Aorta (tissue), 5 donors: ENCODE results near the gene GFRAL. TPM values are rescaled to one million over a fixed set of nuclear protein-coding genes. Genes with fewer than 3 reads are reported as not detected.

Source experiments
- ATAC-seq: fragments of 200-7000 bp; cut with Tn5 transposase; one replicate; pipeline ENCODE4 v1.9.1; 2022; ENCODE audit warnings: moderate library complexity; ENCODE audit not compliant: low FRiP score
- DNase-seq, 2 donors: peaks; one replicate each; pipeline ENCODE4 v3.0.0-alpha.2; 2020
- H3K27ac ChIP-seq, 2 donors: one replicate each; pipeline ENCODE4 v1.5.1; 2013; ENCODE audit warnings: low read length in 2 of 2, mild to moderate bottlenecking in 2 of 2, moderate library complexity in 2 of 2, control low read depth in 1 of 2, inconsistent platforms in 1 of 2, low read depth in 1 of 2
- H3K27me3 ChIP-seq, 2 donors: one replicate each; pipeline ENCODE4 v1.6.1; 2013; ENCODE audit warnings: control low read depth in 1 of 2, low read length in 1 of 2, mild to moderate bottlenecking in 1 of 2, moderate library complexity in 1 of 2; ENCODE audit not compliant: insufficient read depth in 2 of 2, control insufficient read depth in 1 of 2
- H3K36me3 ChIP-seq, 2 donors: one replicate each; pipeline ENCODE4 v1.6.1; 2013; ENCODE audit warnings: control low read depth in 1 of 2, low read length in 1 of 2, mild to moderate bottlenecking in 1 of 2; ENCODE audit not compliant: insufficient read depth in 2 of 2, control insufficient read depth in 1 of 2
- H3K4me1 ChIP-seq, 2 donors: one replicate each; pipeline ENCODE4 v1.6.1; 2013; ENCODE audit warnings: low read length in 2 of 2, control low read depth in 1 of 2, mild to moderate bottlenecking in 1 of 2, moderate library complexity in 1 of 2; ENCODE audit not compliant: insufficient read depth in 2 of 2, control insufficient read depth in 1 of 2
- H3K4me3 ChIP-seq, 2 donors: one replicate each; pipeline ENCODE4 v1.5.1; 2013; ENCODE audit warnings: low read length in 2 of 2, control low read depth in 1 of 2, mild to moderate bottlenecking in 1 of 2
- H3K9me3 ChIP-seq: one replicate; pipeline ENCODE4 v1.6.1; 2013; ENCODE audit warnings: mild to moderate bottlenecking, low read length; ENCODE audit not compliant: control insufficient read depth
- WGBS, 2 donors: extraction: QIAGEN DNeasy Blood & Tissue Kit; methylation state at CpG; one replicate each; pipeline ENCODE4 v1.1.7; 2013; 5-methylcytosine and 5-hydroxymethylcytosine counted together
- intact Hi-C, 2 donors: fragments of 100-400 bp; cut with DNase I; formaldehyde crosslinking; loops; one replicate each; pipeline versions ENCODE4 v1.14.2 to v1.15.0; 2022
- polyA plus RNA-seq, 2 donors: library from polyadenylated mRNA; stranded (reverse); fragments of 200-250 nt; gene quantifications; one replicate each; pipeline ENCODE4 v1.2.3, GENCODE V29; 2013
- total RNA-seq, 2 donors: library from RNA; stranded (reverse); fragmentation: NEBNext Ultra II Directional; extraction: Animal tissue kit (Norgen Biotek cat#: 25700); gene quantifications; one replicate each; pipeline ENCODE4 v1.2.1, GENCODE V29; 2021
- donor health status: healthy with polysubstance abuse.
- donor health status: Bipolar disorder and iron deficiency.
- donor health status: DM: no; HTN: no; CAD: no.
- donor health status: DM: no; HTN: no; CAD: no.
- donor health status: DM: yes; HTN: yes; CAD: no.

The GFRAL gene
- total and polyA plus RNA-seq, 4 donors = not detected

- no peaks in the 10 kb centered on the region for H3K27me3 ChIP-seq
- H3K4me1 ChIP-seq = no peaks in the 10 kb centered on the region
- no peak overlapping the region for H3K27ac ChIP-seq
- intact Hi-C loops = no loop called here
- H3K9me3 ChIP-seq = no peaks in the 10 kb centered on the region
- H3K36me3 ChIP-seq = no peaks in the 10 kb centered on the region
- DNase-seq (no peak), ATAC-seq (no peak)
- H3K4me3 ChIP-seq = no peak overlapping the region
- 0 to 14% methylated on average over 1 of the region's 1 CpG for WGBS, 2 donors
Observed at GRCh38 chr6:55399351-55399750, 72.1 kb downstream of the GFRAL start.

GRCh38 chr6:55405474-55406235 lies 78.4 kb downstream of the GFRAL start:
- H3K36me3 ChIP-seq = no peaks in the 10 kb centered on the region
- DNase-seq (no peak), ATAC-seq (no peak)
- intact Hi-C loops = no loop called here
- 16 to 37% methylated on average over 7 of the region's 7 CpGs for WGBS, 2 donors
- no peaks in the 10 kb centered on the region for H3K27me3 ChIP-seq
- no peaks in the 10 kb centered on the region for H3K9me3 ChIP-seq
- no peaks in the 10 kb centered on the region for H3K4me1 ChIP-seq
- H3K4me3 ChIP-seq = no peak overlapping the region
- H3K27ac ChIP-seq = no peak overlapping the region

- Histone ChIP-seq H3K4me3 (no peak overlapping the region), H3K4me1 (no peaks in the 10 kb centered on the region), H3K27me3 (no peaks in the 10 kb centered on the region), H3K27ac (no peak overlapping the region), H3K36me3 (no peaks in the 10 kb centered on the region), H3K9me3 (no peaks in the 10 kb centered on the region)
- no peak for ATAC-seq
- DNase-seq = no peak
- intact Hi-C loops = no loop called here
Observed at GRCh38 chr6:55410674-55411073, 83.4 kb downstream of the GFRAL start.

- Histone ChIP-seq H3K4me1 (no peaks in the 10 kb centered on the region), H3K27me3 (no peaks in the 10 kb centered on the region), H3K4me3 (no peak overlapping the region), H3K9me3 (no peaks in the 10 kb centered on the region), H3K27ac (no peak overlapping the region), H3K36me3 (no peaks in the 10 kb centered on the region)
- intact Hi-C loops = no loop called here
- 55 to 75% methylated on average over 2 of the region's 2 CpGs for WGBS, 2 donors
- DNase-seq (no peak), ATAC-seq (no peak)
Observed at GRCh38 chr6:55423933-55424332, 96.7 kb downstream of the GFRAL start.

- Histone ChIP-seq H3K9me3 (no peaks in the 10 kb centered on the region), H3K36me3 (no peaks in the 10 kb centered on the region), H3K4me3 (no peak overlapping the region), H3K4me1 (no peaks in the 10 kb centered on the region), H3K27ac (no peak overlapping the region), H3K27me3 (peaks cover 0 to 2% of the 10 kb centered on the region in 2 donors)
- intact Hi-C loops = no loop called here
- DNase-seq (no peak), ATAC-seq (no peak)
- 38 to 42% methylated on average over 2 of the region's 2 CpGs for WGBS, 2 donors
Observed at GRCh38 chr6:55433446-55434130, 106.3 kb downstream of the GFRAL start.

- intact Hi-C loops = no loop called here
- Histone ChIP-seq H3K27me3 (peaks cover 0 to 2% of the 10 kb centered on the region in 2 donors), H3K4me1 (no peaks in the 10 kb centered on the region), H3K9me3 (no peaks in the 10 kb centered on the region), H3K36me3 (no peaks in the 10 kb centered on the region), H3K27ac (no peak overlapping the region), H3K4me3 (no peak overlapping the region)
- 40 to 55% methylated on average over 4 of the region's 4 CpGs for WGBS, 2 donors
- no peak for ATAC-seq
- no peak for DNase-seq
Observed at GRCh38 chr6:55437141-55437540, 109.9 kb downstream of the GFRAL start.

GRCh38 chr6:55438203-55438602 lies 110.9 kb downstream of the GFRAL start:
- Histone ChIP-seq H3K4me3 (no peak overlapping the region), H3K9me3 (no peaks in the 10 kb centered on the region), H3K27me3 (peaks cover 0 to 2% of the 10 kb centered on the region in 2 donors), H3K36me3 (no peaks in the 10 kb centered on the region), H3K4me1 (no peaks in the 10 kb centered on the region), H3K27ac (no peak overlapping the region)
- ATAC-seq (no peak), DNase-seq (no peak)
- WGBS, 2 donors = 76 to 78% methylated on average over 3 of the region's 3 CpGs
- intact Hi-C loops = no loop called here

GRCh38 chr6:55443238-55444134 lies 116.2 kb downstream of the GFRAL start:
- 44 to 49% methylated on average over 7 of the region's 7 CpGs for WGBS, 2 donors
- ATAC-seq (no peak), DNase-seq (no peak)
- intact Hi-C loops = loop anchor here in 1 of 2 donors (10.0 kb wide), 1 partner anchor 511 kb away; no protein-coding TSS in a partner anchor
- Histone ChIP-seq H3K27me3 (no peaks in the 10 kb centered on the region), H3K9me3 (no peaks in the 10 kb centered on the region), H3K27ac (no peak overlapping the region), H3K4me3 (no peak overlapping the region), H3K36me3 (no peaks in the 10 kb centered on the region), H3K4me1 (no peaks in the 10 kb centered on the region)
